ENCODE data around the gene SOX10.

SOX10 gene

GRCh38 chr22:38027487-38027886 is 43.1 kb upstream of the SOX10 start:
- Histone ChIP-seq H3K9me3 (ENCODE audit: control insufficient read depth in 5 of 5, low read length in 5 of 5) (no peaks in the 10 kb centered on the region), H3K27me3 (ENCODE audit: control insufficient read depth in 5 of 5, insufficient read depth in 4 of 5, low read length in 5 of 5) (peaks cover 0 to 3% (median 0%) of the 10 kb centered on the region in 5 donors), H3K4me1 (ENCODE audit: control insufficient read depth in 5 of 5, insufficient read depth in 5 of 5, low read length in 5 of 5) (peaks cover 0 to 10% (median 0%) of the 10 kb centered on the region in 5 donors), H3K4me3 (ENCODE audit: low read depth in 1 of 5, low read length in 5 of 5) (no peak overlapping the region), H3K36me3 (ENCODE audit: control insufficient read depth in 5 of 5, insufficient read depth in 5 of 5, low read length in 5 of 5) (peaks cover 0 to 3% (median 0%) of the 10 kb centered on the region in 5 donors), H3K9ac (ENCODE audit: low read length in 5 of 5) (no peak overlapping the region), H3K27ac (ENCODE audit: low read depth, low read length) (no peak overlapping the region)

GRCh38 chr22:38026130-38027111 is 42.1 kb upstream of the SOX10 start:
- peaks cover 0 to 3% (median 0%) of the 10 kb centered on the region in 5 donors for H3K36me3 ChIP-seq (ENCODE audit: control insufficient read depth in 5 of 5, insufficient read depth in 5 of 5, low read length in 5 of 5)
- H3K4me1 ChIP-seq (ENCODE audit: control insufficient read depth in 5 of 5, insufficient read depth in 5 of 5, low read length in 5 of 5): peaks cover 0 to 10% (median 0%) of the 10 kb centered on the region in 5 donors
- H3K4me3 ChIP-seq (ENCODE audit: low read depth in 1 of 5, low read length in 5 of 5): no peak overlapping the region
- H3K27me3 ChIP-seq (ENCODE audit: control insufficient read depth in 5 of 5, insufficient read depth in 4 of 5, low read length in 5 of 5): peaks cover 0 to 3% (median 0%) of the 10 kb centered on the region in 5 donors
- H3K9ac ChIP-seq (ENCODE audit: low read length in 5 of 5): no peak overlapping the region
- no peak overlapping the region for H3K27ac ChIP-seq (ENCODE audit: low read depth, low read length)
- H3K9me3 ChIP-seq (ENCODE audit: control insufficient read depth in 5 of 5, low read length in 5 of 5): no peaks in the 10 kb centered on the region

DNA sequence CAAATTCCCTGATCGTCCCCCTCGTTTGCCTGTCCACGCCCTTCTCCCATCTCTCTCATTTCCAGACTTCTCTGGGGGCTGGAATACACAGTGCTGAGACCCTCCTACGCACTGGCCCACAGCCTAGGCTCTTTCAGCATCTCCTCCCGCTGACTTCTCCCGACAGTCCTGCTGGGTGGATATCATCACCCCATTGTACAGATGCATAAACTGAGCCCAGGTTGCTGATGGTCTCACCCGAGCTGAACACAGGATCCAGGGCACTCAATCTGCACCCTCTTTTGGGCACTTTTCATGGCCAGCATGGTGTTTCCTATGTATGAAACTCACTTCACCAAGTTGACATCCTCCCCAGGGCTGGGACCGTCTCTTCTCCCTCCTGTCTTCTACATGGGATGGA is 41.2 kb upstream of the SOX10 start:
- Histone ChIP-seq H3K36me3 (ENCODE audit: control insufficient read depth in 5 of 5, insufficient read depth in 5 of 5, low read length in 5 of 5) (peaks cover 0 to 3% (median 0%) of the 10 kb centered on the region in 5 donors), H3K27ac (ENCODE audit: low read depth, low read length) (no peak overlapping the region), H3K9me3 (ENCODE audit: control insufficient read depth in 5 of 5, low read length in 5 of 5) (no peaks in the 10 kb centered on the region), H3K9ac (ENCODE audit: low read length in 5 of 5) (no peak overlapping the region), H3K27me3 (ENCODE audit: control insufficient read depth in 5 of 5, insufficient read depth in 4 of 5, low read length in 5 of 5) (peaks cover 0 to 3% (median 0%) of the 10 kb centered on the region in 5 donors), H3K4me3 (ENCODE audit: low read depth in 1 of 5, low read length in 5 of 5) (no peak overlapping the region), H3K4me1 (ENCODE audit: control insufficient read depth in 5 of 5, insufficient read depth in 5 of 5, low read length in 5 of 5) (peaks cover 0 to 10% (median 0%) of the 10 kb centered on the region in 5 donors)

- Histone ChIP-seq H3K27ac (ENCODE audit: low read depth, low read length) (no peak overlapping the region), H3K4me3 (ENCODE audit: low read depth in 1 of 5, low read length in 5 of 5) (no peak overlapping the region), H3K4me1 (ENCODE audit: control insufficient read depth in 5 of 5, insufficient read depth in 5 of 5, low read length in 5 of 5) (peaks cover 0 to 10% (median 0%) of the 10 kb centered on the region in 5 donors), H3K27me3 (ENCODE audit: control insufficient read depth in 5 of 5, insufficient read depth in 4 of 5, low read length in 5 of 5) (peaks cover 0 to 3% (median 0%) of the 10 kb centered on the region in 5 donors), H3K9ac (ENCODE audit: low read length in 5 of 5) (no peak overlapping the region), H3K36me3 (ENCODE audit: control insufficient read depth in 5 of 5, insufficient read depth in 5 of 5, low read length in 5 of 5) (peaks cover 0 to 3% (median 0%) of the 10 kb centered on the region in 5 donors), H3K9me3 (ENCODE audit: control insufficient read depth in 5 of 5, low read length in 5 of 5) (no peaks in the 10 kb centered on the region)
Observed at GRCh38 chr22:38023045-38023444, 38.7 kb upstream of the SOX10 start.

- Histone ChIP-seq H3K27me3 (ENCODE audit: control insufficient read depth in 5 of 5, insufficient read depth in 4 of 5, low read length in 5 of 5) (peaks cover 0 to 3% (median 0%) of the 10 kb centered on the region in 5 donors), H3K36me3 (ENCODE audit: control insufficient read depth in 5 of 5, insufficient read depth in 5 of 5, low read length in 5 of 5) (peaks cover 0 to 3% (median 0%) of the 10 kb centered on the region in 5 donors), H3K27ac (ENCODE audit: low read depth, low read length) (no peak overlapping the region), H3K4me3 (ENCODE audit: low read depth in 1 of 5, low read length in 5 of 5) (no peak overlapping the region), H3K4me1 (ENCODE audit: control insufficient read depth in 5 of 5, insufficient read depth in 5 of 5, low read length in 5 of 5) (peaks cover 7 to 14% (median 13%) of the 10 kb centered on the region in 5 donors), H3K9ac (ENCODE audit: low read length in 5 of 5) (no peak overlapping the region), H3K9me3 (ENCODE audit: control insufficient read depth in 5 of 5, low read length in 5 of 5) (no peaks in the 10 kb centered on the region)
Observed at GRCh38 chr22:38021206-38021605, 36.9 kb upstream of the SOX10 start.

DNA sequence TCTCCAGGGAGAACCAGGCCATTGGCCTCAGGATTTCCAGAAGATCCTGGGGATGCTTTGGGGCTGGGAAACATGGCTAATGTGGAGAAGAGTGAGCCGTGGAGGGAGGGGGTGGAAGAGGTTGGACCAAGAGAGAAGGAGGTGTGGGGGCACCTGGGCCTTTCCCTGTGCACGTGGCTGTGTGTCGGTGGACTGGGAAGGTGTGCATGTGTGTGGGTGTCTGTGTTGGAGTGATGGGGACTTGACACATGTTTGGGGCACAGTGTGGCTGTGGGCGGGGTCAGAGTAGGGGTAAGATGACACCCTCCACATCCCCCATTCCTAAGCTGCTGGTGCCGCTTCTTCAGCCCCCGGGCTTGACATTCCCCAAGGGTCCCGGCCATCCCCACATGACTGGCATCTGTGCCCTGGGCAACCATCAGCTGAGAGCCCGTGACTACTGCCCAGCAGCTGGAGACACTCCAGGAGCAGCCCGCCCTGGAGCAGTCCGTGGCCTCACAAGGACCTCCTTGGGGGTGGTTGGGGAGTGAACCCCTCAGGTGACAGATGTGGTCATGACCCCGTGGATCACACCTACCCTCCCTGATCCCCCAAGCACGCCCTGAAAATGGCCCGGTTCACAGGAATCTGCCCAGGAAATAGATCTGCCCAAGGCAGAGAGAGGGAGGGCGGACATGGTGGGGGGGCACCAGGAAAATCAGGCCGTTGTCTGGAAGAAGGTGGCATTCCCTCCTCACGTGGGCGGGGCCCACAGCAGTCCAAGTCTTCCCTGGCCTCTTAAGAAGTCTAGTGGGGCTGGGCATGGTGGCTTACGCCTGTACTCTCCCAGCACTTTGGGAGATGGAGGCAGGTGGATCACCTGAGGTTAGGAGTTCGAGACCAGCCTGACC is 34.8 kb upstream of the SOX10 start:
- no peaks in the 10 kb centered on the region for H3K36me3 ChIP-seq (ENCODE audit: control insufficient read depth in 5 of 5, insufficient read depth in 5 of 5, low read length in 5 of 5)
- H3K27ac ChIP-seq (ENCODE audit: low read depth, low read length): no peak overlapping the region
- no peak overlapping the region for H3K4me3 ChIP-seq (ENCODE audit: low read depth in 1 of 5, low read length in 5 of 5)
- peaks cover 7 to 14% (median 13%) of the 10 kb centered on the region in 5 donors for H3K4me1 ChIP-seq (ENCODE audit: control insufficient read depth in 5 of 5, insufficient read depth in 5 of 5, low read length in 5 of 5)
- H3K9ac ChIP-seq (ENCODE audit: low read length in 5 of 5): no peak overlapping the region
- no peaks in the 10 kb centered on the region for H3K27me3 ChIP-seq (ENCODE audit: control insufficient read depth in 5 of 5, insufficient read depth in 4 of 5, low read length in 5 of 5)
- H3K9me3 ChIP-seq (ENCODE audit: control insufficient read depth in 5 of 5, low read length in 5 of 5): no peaks in the 10 kb centered on the region

- H3K27ac ChIP-seq (ENCODE audit: low read depth, low read length): no peak overlapping the region
- no peaks in the 10 kb centered on the region for H3K9me3 ChIP-seq (ENCODE audit: control insufficient read depth in 5 of 5, low read length in 5 of 5)
- H3K4me1 ChIP-seq (ENCODE audit: control insufficient read depth in 5 of 5, insufficient read depth in 5 of 5, low read length in 5 of 5): peaks cover 7 to 14% (median 13%) of the 10 kb centered on the region in 5 donors
- peak overlapping the region in 1 of 5 donors; percentile 10 for H3K9ac ChIP-seq (ENCODE audit: low read length in 5 of 5)
- H3K27me3 ChIP-seq (ENCODE audit: control insufficient read depth in 5 of 5, insufficient read depth in 4 of 5, low read length in 5 of 5): no peaks in the 10 kb centered on the region
- H3K4me3 ChIP-seq (ENCODE audit: low read depth in 1 of 5, low read length in 5 of 5): no peak overlapping the region
- no peaks in the 10 kb centered on the region for H3K36me3 ChIP-seq (ENCODE audit: control insufficient read depth in 5 of 5, insufficient read depth in 5 of 5, low read length in 5 of 5)
Observed at GRCh38 chr22:38017939-38018885, 33.9 kb upstream of the SOX10 start.

GRCh38 chr22:38017272-38017920 is 33.0 kb upstream of the SOX10 start:
- H3K4me3 ChIP-seq (ENCODE audit: low read depth in 1 of 5, low read length in 5 of 5): no peak overlapping the region

More at GRCh38 chr22:38017272-38017920, 33.0 kb upstream of the SOX10 start:
- H3K27me3 ChIP-seq (ENCODE audit: control insufficient read depth in 5 of 5, insufficient read depth in 4 of 5, low read length in 5 of 5): no peaks in the 10 kb centered on the region
- peak overlapping the region in 1 of 5 donors; percentile 10 for H3K9ac ChIP-seq (ENCODE audit: low read length in 5 of 5)
- H3K27ac ChIP-seq (ENCODE audit: low read depth, low read length): no peak overlapping the region
- peaks cover 7 to 14% (median 13%) of the 10 kb centered on the region in 5 donors for H3K4me1 ChIP-seq (ENCODE audit: control insufficient read depth in 5 of 5, insufficient read depth in 5 of 5, low read length in 5 of 5)
- no peaks in the 10 kb centered on the region for H3K9me3 ChIP-seq (ENCODE audit: control insufficient read depth in 5 of 5, low read length in 5 of 5)
- H3K36me3 ChIP-seq (ENCODE audit: control insufficient read depth in 5 of 5, insufficient read depth in 5 of 5, low read length in 5 of 5): no peaks in the 10 kb centered on the region

All from subcutaneous abdominal adipose tissue (tissue), 5 donors.